HepG2 (cell line): ENCODE measurements around the gene S100G. TPM values are rescaled to one million over a fixed set of nuclear protein-coding genes. Genes with fewer than 3 reads are reported as not detected.

Experiments used
- ATAC-seq: fragments of 200-7000 bp; cut with Tn5 transposase; 3 replicates; pipeline ENCODE4 v1.9.1; 2020; ENCODE audit warnings: mild to moderate bottlenecking, moderate library complexity
- BruUV-seq: library from RNA; stranded (reverse); fragments of 400-500 nt; replicated peaks from 2 replicates; lab custom pipeline; 2021; lab: Mats Ljungman, UMichigan
- CTCF ChIA-PET: fragments of 300-600 bp; formaldehyde crosslinking; extraction: SDS; loops from one replicate; lab custom pipeline; 2021; ENCODE audit warnings: low total read pairs, inconsistent platforms, low intra/inter-chr PET ratio; lab: Yijun Ruan, JAX
- POLR2A ChIA-PET: fragments of 350-600 bp; sonication (Branson Sonifier 250); formaldehyde crosslinking; loops from one replicate; lab custom pipeline; 2020; ENCODE audit warnings: antibody characterized with exemption, inconsistent platforms; lab: Yijun Ruan, JAX
- DNase-seq: peaks from one replicate; pipeline ENCODE4 v3.0.0-alpha.2; 2015; ENCODE audit warnings: low spot score
- FAIRE-seq: peaks from 3 replicates; lab custom pipeline; 2011; peaks lifted over from hg19 to GRCh38; lab: Jason Lieb, UNC
- H2AFZ ChIP-seq: one replicate; pipeline ENCODE4 v1.6.1; 2011; ENCODE audit warnings: low read length, inconsistent platforms
- H3K27ac ChIP-seq: fragments of 300-600 bp; 3 replicates; pipeline ENCODE4 v1.8.0; 2011; ENCODE audit warnings: mixed run types, mild to moderate bottlenecking, mixed read lengths, low read length, inconsistent platforms; ENCODE audit not compliant: insufficient read depth; ENCODE audit errors: extremely low read length
- H3K27me3 ChIP-seq, 2 experiments: fragments of 200-600 bp in 1 of 2; 2 replicates in 1 of 2; 3 replicates in 1 of 2; pipeline versions ENCODE4 v1.6.0 to v1.8.0; 2011; ENCODE audit warnings: low read length in 2 of 2, mild to moderate bottlenecking in 2 of 2, moderate library complexity in 2 of 2, inconsistent platforms in 1 of 2; ENCODE audit not compliant: insufficient read depth in 2 of 2, control insufficient read depth in 1 of 2
- H3K36me3 ChIP-seq, 2 experiments: fragments of 200-600 bp in 1 of 2; replicated peaks in 1 of 2; 2 replicates in 1 of 2; 3 replicates in 1 of 2; pipeline versions ENCODE4 v1.5.1 to v1.8.0; 2011; ENCODE audit warnings: low read length in 2 of 2, inconsistent platforms in 1 of 2; ENCODE audit not compliant: insufficient read depth in 2 of 2, control insufficient read depth in 1 of 2
- H3K4me1 ChIP-seq: 2 replicates; pipeline ENCODE4 v1.5.1; 2012; ENCODE audit warnings: low read length, inconsistent platforms; ENCODE audit not compliant: insufficient read depth
- H3K4me2 ChIP-seq: 2 replicates; pipeline ENCODE4 v1.6.0; 2011; ENCODE audit warnings: low read depth, low read length, inconsistent platforms
- H3K4me3 ChIP-seq, 3 experiments: fragments of 200-600 bp in 1 of 3; sonication (generic), shearing (Covaris generic) in 1 of 3; replicated peaks in 1 of 3; 2 replicates each; pipeline ENCODE4 v1.5.1; 2011 to 2016; ENCODE audit warnings: low read length in 3 of 3, inconsistent platforms in 2 of 3, low read depth in 2 of 3, mild to moderate bottlenecking in 2 of 3, control low read depth in 1 of 3, mixed read lengths in 1 of 3; ENCODE audit not compliant: insufficient read depth in 1 of 3
- H3K79me2 ChIP-seq: one replicate; pipeline ENCODE4 v1.6.1; 2011; ENCODE audit warnings: low read length, inconsistent platforms; ENCODE audit not compliant: insufficient read depth
- H3K9ac ChIP-seq: 2 replicates; pipeline ENCODE4 v1.6.0; 2011; ENCODE audit warnings: mild to moderate bottlenecking, low read depth, low read length, inconsistent platforms; ENCODE audit not compliant: insufficient read depth
- H3K9me3 ChIP-seq: 2 replicates; pipeline ENCODE4 v1.5.1; 2012; ENCODE audit warnings: mild to moderate bottlenecking, low read length
- H4K20me1 ChIP-seq: 2 replicates; pipeline ENCODE4 v1.6.0; 2011; ENCODE audit warnings: inconsistent platforms, mild to moderate bottlenecking, low read length, moderate library complexity; ENCODE audit not compliant: insufficient read depth
- ARNT2 ChIP-seq: sonication (generic); formaldehyde crosslinking; IDR thresholded peaks from 2 replicates; pipeline ENCODE4 v1.8.0; 2022; ENCODE audit warnings: mild to moderate bottlenecking, low read depth, missing genetic modification reagents, moderate library complexity
- ASH2L ChIP-seq: fragments of 300-600, 200-600 bp; sonication (generic); IDR thresholded peaks from 2 replicates; pipeline ENCODE4 v1.7.0; 2017; ENCODE audit warnings: low read depth, mild to moderate bottlenecking, moderate library complexity, mixed read lengths, low read length; ENCODE audit not compliant: insufficient read length
- BRF2 ChIP-seq: sonication (generic); formaldehyde crosslinking; IDR thresholded peaks from 2 replicates; pipeline ENCODE4 v1.8.1; 2022; ENCODE audit warnings: mild to moderate bottlenecking, missing genetic modification reagents
- CREM ChIP-seq, 2 experiments: sonication (generic) in 1 of 2; formaldehyde crosslinking in 1 of 2; IDR thresholded peaks; 2 replicates each; pipeline versions ENCODE4 v1.4.0 to v1.6.1; 2016 to 2020; ENCODE audit warnings: antibody characterized with exemption in 1 of 2, mild to moderate bottlenecking in 1 of 2, missing genetic modification reagents in 1 of 2
- HOXA5 ChIP-seq: sonication (generic); formaldehyde crosslinking; IDR thresholded peaks from 2 replicates; pipeline ENCODE4 v1.4.0; 2020; ENCODE audit warnings: missing genetic modification reagents
- KLF15 ChIP-seq: sonication (generic); formaldehyde crosslinking; IDR thresholded peaks from 2 replicates; pipeline ENCODE4 v1.8.1; 2023; ENCODE audit warnings: borderline replicate concordance, mild to moderate bottlenecking, inconsistent platforms, missing genetic modification reagents, mixed read lengths
- PRDM4 ChIP-seq: sonication (generic); formaldehyde crosslinking; IDR thresholded peaks from 2 replicates; pipeline ENCODE4 v1.9.0; 2021; ENCODE audit warnings: missing genetic modification reagents, borderline replicate concordance
- TOE1 ChIP-seq: sonication (generic); formaldehyde crosslinking; IDR thresholded peaks from 2 replicates; pipeline ENCODE4 v1.4.0; 2020; ENCODE audit warnings: mild to moderate bottlenecking, missing genetic modification reagents
- ZNF430 ChIP-seq: sonication (generic); formaldehyde crosslinking; IDR thresholded peaks from 2 replicates; pipeline ENCODE4 v1.9.0; 2021; ENCODE audit warnings: mild to moderate bottlenecking, missing genetic modification reagents
- ZNF841 ChIP-seq: sonication (generic); formaldehyde crosslinking; IDR thresholded peaks from 2 replicates; pipeline ENCODE4 v1.8.1; 2023; ENCODE audit warnings: missing genetic modification reagents, borderline replicate concordance
- ZSCAN5A ChIP-seq: sonication (generic); formaldehyde crosslinking; IDR thresholded peaks from 2 replicates; pipeline ENCODE4 v1.8.0; 2022; ENCODE audit warnings: mild to moderate bottlenecking, missing genetic modification reagents, borderline replicate concordance
- WGBS: methylation state at CpG from one replicate; pipeline ENCODE4 v1.1.6; 2017; ENCODE audit warnings: low lambda C conversion rate; 5-methylcytosine and 5-hydroxymethylcytosine counted together
- in situ Hi-C: cut with HindIII; loops from 2 replicates; pipeline ENCODE4 v1.10.0; 2017; ENCODE audit warnings: low pct_unique_long_range_greater_than_20kb; ENCODE audit not compliant: extremely low pct_ligation_motif_present
- intact Hi-C: fragments of 100-400 bp; cut with micrococcal nuclease; formaldehyde crosslinking; loops from one replicate; pipeline ENCODE4 v1.10.0; 2022; ENCODE audit not compliant: unreplicated experiment
- polyA plus RNA-seq, 8 experiments: library from polyadenylated mRNA; depleted of rRNA in 3 of 8; stranded (reverse) in 7 of 8; unstranded in 1 of 8; fragments of >200 nt; fragmentation: Illumina TruSeq in 4 of 8; extraction: Trizol in 4 of 8; gene quantifications; 2 replicates each; pipeline versions ENCODE4 v1.2.1 to v1.2.3, GENCODE V29; 2011 to 2016; ENCODE audit warnings: low read depth in 4 of 8, missing spikeins in 1 of 8, mixed read lengths in 1 of 8; ENCODE audit not compliant: insufficient read depth in 1 of 8
- total RNA-seq, 5 experiments: library from RNA; depleted of rRNA; stranded (reverse); fragments of >200 nt; fragmentation: Illumina TruSeq; extraction: Trizol; gene quantifications; 2 replicates each; pipeline ENCODE4 v1.2.3, GENCODE V29; 2016; ENCODE audit warnings: low read depth in 1 of 5

The S100G gene
- total and polyA plus RNA-seq, 2 of the 13 experiments (the other 11 are each of a cell fraction or from before 2014, with no cell fraction given) = not detected

GRCh38 chrX:16678689-16679088 lies 28.7 kb downstream of the S100G start:
- Histone ChIP-seq H3K27ac (no peak overlapping the region), H3K4me1 (peaks cover 16% of the 10 kb centered on the region), H3K9ac (no peak overlapping the region), H3K27me3 (no peaks in the 10 kb centered on the region), H3K4me2 (no peak overlapping the region), H3K79me2 (no peaks in the 10 kb centered on the region)
- FAIRE-seq = no peak
- POLR2A ChIA-PET = no interaction called here
- CTCF ChIA-PET = no interaction called here
- intact Hi-C loops = no loop called here
- no TSS peak for BruUV-seq
- TF ChIP-seq ZNF841 (CRISPR knock-in tag) (no peak), PRDM4 (CRISPR knock-in tag) (no peak), ARNT2 (no peak), BRF2 (CRISPR knock-in tag) (no peak), KLF15 (CRISPR knock-in tag) (no peak), HOXA5 (CRISPR knock-in tag) (no peak), TOE1 (CRISPR knock-in tag) (no peak), ZSCAN5A (no peak), ASH2L (no peak), ZNF430 (CRISPR knock-in tag) (no peak), CREM (IDR thresholded peaks at IDR 0.05) (no peak), CREM (CRISPR knock-in tag; IDR thresholded peaks at IDR 0.05) (no peak)
- TF ChIP-seq, all 625 proteins: peak for 0
- no peaks in the 10 kb centered on the region for H3K9me3 ChIP-seq
- H2AFZ ChIP-seq = no peak overlapping the region
- no peaks in the 10 kb centered on the region for H4K20me1 ChIP-seq
- WGBS = 97% methylated on average over 11 of the region's 11 CpGs
- ATAC-seq = no peak
- peaks cover 0 to 27% of the 10 kb centered on the region in 2 experiments; a peak in 3 of 5 replicates for H3K36me3 ChIP-seq
- in situ Hi-C loops = no loop called here
- DNase-seq = no peak
- H3K4me3 ChIP-seq = no peak overlapping the region
